DOHH2 (cell line): ENCODE results near the gene ZNF100.
"Not testable (repeated sequence)": the region's sequence is repeated elsewhere in the genome, so short reads cannot be mapped to it uniquely, and the experiment has no call there.

ENCODE experiments used
- EZH2phosphoT487 ChIP-seq: fragments of 200-600 bp; sonication (generic); IDR thresholded peaks from 2 replicates; pipeline ENCODE4 v1.6.1; 2017; ENCODE audit warnings: borderline replicate concordance, mild to moderate bottlenecking, antibody characterized with exemption, low read length, moderate library complexity, mixed read lengths
- TF ChIP-seq, protein P1 (sequence below): fragments of 200-600 bp; sonication (generic); IDR thresholded peaks from one replicate; pipeline ENCODE4 v1.5.1; 2014; ENCODE audit warnings: antibody characterized with exemption, mild to moderate bottlenecking, low read depth, low read length; ENCODE audit not compliant: poor library complexity, severe bottlenecking

DNA sequence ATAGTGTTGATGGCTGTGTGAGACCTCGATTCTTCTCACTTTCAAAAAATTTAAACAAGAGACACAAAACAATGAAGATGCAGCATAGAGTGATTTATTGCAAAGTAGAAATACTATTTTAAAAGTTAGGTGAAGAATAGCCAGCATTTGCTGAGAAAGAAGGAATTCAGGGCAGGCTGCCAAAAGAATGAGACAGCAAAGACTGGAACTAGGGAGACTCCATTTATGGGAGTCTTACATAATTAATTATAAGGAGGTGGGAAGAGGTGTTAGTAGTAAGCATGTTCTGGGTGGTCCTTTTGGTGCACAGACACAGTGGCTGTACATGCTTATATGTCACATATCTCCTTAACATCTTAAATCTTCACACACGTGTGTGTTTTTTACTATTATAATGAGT, 93.9 kb downstream of the ZNF100 start:
- TF ChIP-seq, protein P1, sequence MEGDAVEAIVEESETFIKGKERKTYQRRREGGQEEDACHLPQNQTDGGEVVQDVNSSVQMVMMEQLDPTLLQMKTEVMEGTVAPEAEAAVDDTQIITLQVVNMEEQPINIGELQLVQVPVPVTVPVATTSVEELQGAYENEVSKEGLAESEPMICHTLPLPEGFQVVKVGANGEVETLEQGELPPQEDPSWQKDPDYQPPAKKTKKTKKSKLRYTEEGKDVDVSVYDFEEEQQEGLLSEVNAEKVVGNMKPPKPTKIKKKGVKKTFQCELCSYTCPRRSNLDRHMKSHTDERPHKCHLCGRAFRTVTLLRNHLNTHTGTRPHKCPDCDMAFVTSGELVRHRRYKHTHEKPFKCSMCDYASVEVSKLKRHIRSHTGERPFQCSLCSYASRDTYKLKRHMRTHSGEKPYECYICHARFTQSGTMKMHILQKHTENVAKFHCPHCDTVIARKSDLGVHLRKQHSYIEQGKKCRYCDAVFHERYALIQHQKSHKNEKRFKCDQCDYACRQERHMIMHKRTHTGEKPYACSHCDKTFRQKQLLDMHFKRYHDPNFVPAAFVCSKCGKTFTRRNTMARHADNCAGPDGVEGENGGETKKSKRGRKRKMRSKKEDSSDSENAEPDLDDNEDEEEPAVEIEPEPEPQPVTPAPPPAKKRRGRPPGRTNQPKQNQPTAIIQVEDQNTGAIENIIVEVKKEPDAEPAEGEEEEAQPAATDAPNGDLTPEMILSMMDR: not testable (repeated sequence)
- not testable (repeated sequence) for TF ChIP-seq EZH2phosphoT487
